OCI-LY7 (cell line): Measurements from ENCODE around the gene MAFF. TPM values are rescaled to one million over a fixed set of nuclear protein-coding genes. Genes with fewer than 3 reads are reported as not detected.

ENCODE experiments used
- BruUV-seq: library from RNA; stranded (reverse); fragments of 400-500 nt; replicated peaks from 2 replicates; lab custom pipeline; 2021; lab: Mats Ljungman, UMichigan
- CTCF ChIA-PET: fragments of 300-600 bp; sonication (Branson Sonifier 250); formaldehyde crosslinking; loops from one replicate; lab custom pipeline; 2022; ENCODE audit warnings: antibody characterized with exemption; ENCODE audit not compliant: unreplicated experiment; lab: Charles Lee
- POLR2A ChIA-PET: fragments of 300-600 bp; sonication (Branson Sonifier 250); formaldehyde crosslinking; loops from one replicate; lab custom pipeline; 2022; ENCODE audit warnings: antibody characterized with exemption; lab: Charles Lee
- DNase-seq: peaks from one replicate; pipeline ENCODE4 v3.0.0-alpha.2; 2015; ENCODE audit warnings: low spot score
- H2AFZ ChIP-seq: fragments of 200-600 bp; sonication (generic), shearing (Covaris generic); 2 replicates; pipeline ENCODE4 v1.6.1; 2014; ENCODE audit warnings: mild to moderate bottlenecking, antibody characterized with exemption, low read length, moderate library complexity
- H3K27ac ChIP-seq: fragments of 200-600 bp; sonication (generic); 2 replicates; pipeline ENCODE4 v1.5.1; 2014; ENCODE audit warnings: mixed run types, low read depth, mild to moderate bottlenecking, moderate library complexity, low read length, inconsistent platforms; ENCODE audit not compliant: poor library complexity, severe bottlenecking
- H3K36me3 ChIP-seq: fragments of 200-600 bp; sonication (generic); 2 replicates; pipeline ENCODE4 v1.6.1; 2014; ENCODE audit warnings: mild to moderate bottlenecking, antibody characterized with exemption, low read length, moderate library complexity, mixed read lengths; ENCODE audit not compliant: insufficient read depth
- H3K4me1 ChIP-seq: fragments of 200-600 bp; sonication (generic); 2 replicates; pipeline ENCODE4 v1.5.1; 2014; ENCODE audit warnings: mild to moderate bottlenecking, low read length; ENCODE audit not compliant: insufficient read depth, poor library complexity, severe bottlenecking
- H3K4me2 ChIP-seq: fragments of 200-600 bp; sonication (generic); 2 replicates; pipeline ENCODE4 v1.6.1; 2014; ENCODE audit warnings: mild to moderate bottlenecking, low read length
- H3K4me3 ChIP-seq: fragments of 200-600 bp; sonication (generic); 2 replicates; pipeline ENCODE4 v1.5.1; 2014; ENCODE audit warnings: mild to moderate bottlenecking, low read depth, low read length; ENCODE audit not compliant: poor library complexity, severe bottlenecking
- H3K79me2 ChIP-seq: fragments of 200-600 bp; sonication (generic); 2 replicates; pipeline ENCODE4 v1.6.1; 2016; ENCODE audit warnings: low read depth, mild to moderate bottlenecking, low read length, moderate library complexity, mixed read lengths; ENCODE audit not compliant: insufficient read depth
- H3K9me2 ChIP-seq: fragments of 200-600 bp; sonication (generic); 2 replicates; pipeline ENCODE4 v1.6.1; 2016; ENCODE audit warnings: mild to moderate bottlenecking, low read length, mixed read lengths; ENCODE audit not compliant: insufficient read depth
- H3K9me3 ChIP-seq: fragments of 200-600 bp; sonication (generic); 2 replicates; pipeline ENCODE4 v1.6.1; 2014; ENCODE audit warnings: mild to moderate bottlenecking, mixed run types, low read length, mixed read lengths
- H4K20me1 ChIP-seq: fragments of 200-600 bp; sonication (generic); 2 replicates; pipeline ENCODE4 v1.6.1; 2014; ENCODE audit warnings: mild to moderate bottlenecking, antibody characterized with exemption, low read length, moderate library complexity, mixed read lengths; ENCODE audit not compliant: insufficient read depth
- CTCF ChIP-seq: fragments of 200-600 bp; sonication (generic); conservative IDR thresholded peaks from 2 replicates; pipeline ENCODE4 v1.5.1; 2014; ENCODE audit warnings: mild to moderate bottlenecking, antibody characterized with exemption, low read length, moderate library complexity, mixed read lengths
- EZH2phosphoT487 ChIP-seq: fragments of 200-600 bp; sonication (generic); IDR thresholded peaks from 2 replicates; pipeline ENCODE4 v1.6.1; 2018; ENCODE audit warnings: low read depth, borderline replicate concordance, mild to moderate bottlenecking, mixed run types, antibody characterized with exemption, low read length, moderate library complexity, mixed read lengths
- intact Hi-C: fragments of 100-400 bp; cut with micrococcal nuclease; formaldehyde crosslinking; loops from one replicate; pipeline ENCODE4 v1.10.0; 2022; ENCODE audit not compliant: unreplicated experiment
- total RNA-seq, 2 experiments: library from RNA; depleted of rRNA in 1 of 2; stranded (reverse); fragments of >200 nt in 1 of 2; shearing (Covaris generic) in 1 of 2; gene quantifications; 2 replicates each; pipeline ENCODE4 v1.2.3, GENCODE V29; 2014 to 2022

The MAFF gene
- total RNA-seq, 2 experiments from 2014 or later: 3.4 to 3.8 TPM

- Histone ChIP-seq H3K4me2 (no peak overlapping the region), H3K36me3 (no peaks in the 10 kb centered on the region), H3K79me2 (no peaks in the 10 kb centered on the region), H2AFZ (no peak overlapping the region), H3K27ac (no peak overlapping the region), H3K9me3 (no peaks in the 10 kb centered on the region), H3K4me1 (peaks cover 27% of the 10 kb centered on the region), H3K4me3 (no peak overlapping the region), H3K9me2 (no peaks in the 10 kb centered on the region), H4K20me1 (no peaks in the 10 kb centered on the region)
- DNase-seq: no peak
- POLR2A ChIA-PET: interaction anchor here (1.1 kb wide), 1 partner anchor 49 kb away, joined by 3 read pairs; no protein-coding TSS in a partner anchor
- CTCF ChIA-PET: no interaction called here
- TF ChIP-seq CTCF: no peak
- TF ChIP-seq EZH2phosphoT487: no peak
- BruUV-seq: no TSS peak
- intact Hi-C loops: no loop called here
Measured at GRCh38 chr22:38207898-38208432, 6.2 kb downstream of the MAFF start.

DNA sequence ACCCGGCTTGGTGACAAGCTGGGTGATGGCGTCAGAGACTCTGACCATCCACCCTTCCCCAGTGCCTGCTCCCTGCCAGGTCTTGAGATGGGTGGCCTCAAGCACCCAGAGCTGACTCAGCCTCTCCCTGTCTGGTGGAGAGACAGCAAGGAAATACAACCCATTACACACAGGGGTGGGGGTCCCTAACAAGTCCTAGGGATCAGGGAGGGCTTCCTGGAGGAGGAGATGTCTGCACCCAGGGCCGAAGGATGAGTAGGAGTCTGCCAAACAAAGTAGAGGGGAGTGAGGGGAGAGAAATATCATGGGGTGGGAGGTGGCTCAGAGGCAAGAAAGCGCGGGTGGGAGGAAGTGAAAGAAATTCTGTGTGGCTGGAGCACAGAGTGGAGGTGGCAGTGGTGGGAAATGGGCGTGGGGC lies 6.8 kb downstream of the MAFF start:
- Histone ChIP-seq H3K4me2 (no peak overlapping the region), H3K36me3 (no peaks in the 10 kb centered on the region), H2AFZ (no peak overlapping the region), H3K27ac (no peak overlapping the region), H3K9me2 (no peaks in the 10 kb centered on the region), H3K4me1 (peaks cover 26% of the 10 kb centered on the region), H3K9me3 (no peaks in the 10 kb centered on the region), H3K4me3 (no peak overlapping the region), H3K79me2 (no peaks in the 10 kb centered on the region), H4K20me1 (no peaks in the 10 kb centered on the region)
- intact Hi-C loops: no loop called here
- TF ChIP-seq CTCF: no peak
- TF ChIP-seq EZH2phosphoT487: no peak
- BruUV-seq: no TSS peak
- ChIA-PET POLR2A (interaction anchor here (1.1 kb wide), 1 partner anchor 49 kb away, joined by 3 read pairs; no protein-coding TSS in a partner anchor), CTCF (no interaction called here)
- DNase-seq: no peak

GRCh38 chr22:38211556-38211955 lies 9.8 kb downstream of the MAFF start:
- no peak overlapping the region for H3K27ac ChIP-seq
- no peak overlapping the region for H3K4me2 ChIP-seq
- H3K79me2 ChIP-seq: no peaks in the 10 kb centered on the region
- no peak for TF ChIP-seq EZH2phosphoT487
- TF ChIP-seq CTCF: no peak
- no peaks in the 10 kb centered on the region for H3K9me2 ChIP-seq
- H4K20me1 ChIP-seq: no peaks in the 10 kb centered on the region
- intact Hi-C loops: no loop called here
- no TSS peak for BruUV-seq
- H3K4me1 ChIP-seq: peaks cover 22% of the 10 kb centered on the region
- ChIA-PET POLR2A (interaction anchor here (1.2 kb wide), 1 partner anchor 31 kb away, joined by 3 read pairs; no protein-coding TSS in a partner anchor), CTCF (no interaction called here)
- H2AFZ ChIP-seq: no peak overlapping the region
- no peaks in the 10 kb centered on the region for H3K9me3 ChIP-seq
- no peaks in the 10 kb centered on the region for H3K36me3 ChIP-seq
- no peak overlapping the region for H3K4me3 ChIP-seq
- DNase-seq: no peak
